Cerebellar nuclear complex (tissue), 1 donor: ENCODE data around the gene SYS1.

Experiments
- DNase-seq, 2 experiments: peaks; one replicate each; lab custom pipeline; 2025; lab: John Stamatoyannopoulos, UW

The SYS1 gene

GRCh38 chr20:45362804-45363610 is at the start of gene SYS1:
SYS1 (plus strand) TSS chr20:45363156; CDS start chr20:45363532, 376 bp downstream.
- DNase-seq = peak; percentile 95 to 98

GRCh38 chr20:45313943-45314342 is 49.0 kb upstream of the SYS1 start:
- DNase-seq = no peak

GRCh38 chr20:45315672-45316071 is 47.3 kb upstream of the SYS1 start:
- DNase-seq = no peak

GRCh38 chr20:45316150-45317080 is 46.5 kb upstream of the SYS1 start:
- DNase-seq = no peak

GRCh38 chr20:45317826-45318225 is 45.1 kb upstream of the SYS1 start:
- no peak for DNase-seq

- DNase-seq = no peak
Measured at GRCh38 chr20:45318386-45318939, 44.5 kb upstream of the SYS1 start.

GRCh38 chr20:45318948-45319347 is 44.0 kb upstream of the SYS1 start:
- no peak for DNase-seq

- DNase-seq = no peak
Measured at GRCh38 chr20:45320948-45321595, 41.9 kb upstream of the SYS1 start.

- no peak for DNase-seq
Measured at GRCh38 chr20:45322952-45323383, 40.0 kb upstream of the SYS1 start.

- DNase-seq = no peak
Measured at GRCh38 chr20:45323731-45324130, 39.2 kb upstream of the SYS1 start.

GRCh38 chr20:45325371-45325770 is 37.6 kb upstream of the SYS1 start:
- DNase-seq = no peak

- DNase-seq = peak; percentile 39 to 49
Measured at GRCh38 chr20:45328451-45328850, 34.5 kb upstream of the SYS1 start.

GRCh38 chr20:45329497-45330319 is 33.2 kb upstream of the SYS1 start:
- DNase-seq = no peak

- DNase-seq = peak in 1 of 2 experiments; percentile 71
Measured at GRCh38 chr20:45330476-45330875, 32.5 kb upstream of the SYS1 start.

- DNase-seq = no peak
Measured at GRCh38 chr20:45336530-45337366, 26.2 kb upstream of the SYS1 start.

GRCh38 chr20:45337367-45338120 is 25.4 kb upstream of the SYS1 start:
- DNase-seq = no peak

- DNase-seq = no peak
Measured at GRCh38 chr20:45338121-45339030, 24.6 kb upstream of the SYS1 start.

- no peak for DNase-seq
Measured at GRCh38 chr20:45339084-45339483, 23.9 kb upstream of the SYS1 start.
